Measurements from ENCODE around the gene S100A3. TPM values are rescaled to one million over a fixed set of nuclear protein-coding genes. Genes with fewer than 3 reads are reported as not detected.

Gene S100A3
- total RNA-seq, 1 experiment from 2014 or later, result 0.33 TPM

DNA sequence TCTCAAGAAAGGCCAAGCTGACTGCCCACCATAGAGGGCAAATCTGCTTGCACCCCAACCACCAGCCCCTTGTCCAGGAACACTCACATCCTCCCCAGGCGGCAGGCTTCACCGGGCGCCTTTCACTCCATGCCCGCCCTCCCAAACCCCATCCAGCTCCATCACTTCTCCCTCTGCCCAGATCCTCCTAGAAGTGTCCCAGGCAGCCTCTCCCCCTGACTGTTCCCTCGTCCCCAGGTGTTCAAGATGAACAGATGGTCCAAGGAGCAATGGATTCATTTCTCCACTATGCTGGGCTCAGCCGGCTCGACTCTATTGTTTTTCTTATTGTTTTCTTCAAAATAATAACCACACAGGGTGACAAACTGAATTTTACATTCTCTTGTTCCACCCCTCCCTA is 35.4 kb downstream of the S100A3 start:
- DNase-seq (ENCODE audit: low spot score) (no peak), ATAC-seq (no peak)
- peaks cover 65% of the 10 kb centered on the region for H3K27me3 Mint-ChIP-seq (ENCODE audit: low read depth)
- peaks cover 13% of the 10 kb centered on the region; the same call in 1 of the 2 replicates for H3K4me1 Mint-ChIP-seq
- H3K27ac Mint-ChIP-seq, result no peak overlapping the region
- POLR2A ChIA-PET, result no interaction called here
- CTCF ChIA-PET, result interaction anchor here (1.5 to 2.3 kb wide), 2 partner anchors 19 to 114 kb away, joined by 5 to 7 read pairs; partner anchors contain the start of gene S100A13
- H3K9me3 Mint-ChIP-seq, result no peaks in the 10 kb centered on the region
- H3K36me3 Mint-ChIP-seq, result no peaks in the 10 kb centered on the region
- no peak for TF ChIP-seq ZNF396 (CRISPR knock-in tag; IDR thresholded peaks at IDR 0.05; ENCODE audit: borderline replicate concordance)
- no peak for TF ChIP-seq E2F5 (CRISPR knock-in tag; IDR thresholded peaks at IDR 0.05)
- TF ChIP-seq, protein P1, sequence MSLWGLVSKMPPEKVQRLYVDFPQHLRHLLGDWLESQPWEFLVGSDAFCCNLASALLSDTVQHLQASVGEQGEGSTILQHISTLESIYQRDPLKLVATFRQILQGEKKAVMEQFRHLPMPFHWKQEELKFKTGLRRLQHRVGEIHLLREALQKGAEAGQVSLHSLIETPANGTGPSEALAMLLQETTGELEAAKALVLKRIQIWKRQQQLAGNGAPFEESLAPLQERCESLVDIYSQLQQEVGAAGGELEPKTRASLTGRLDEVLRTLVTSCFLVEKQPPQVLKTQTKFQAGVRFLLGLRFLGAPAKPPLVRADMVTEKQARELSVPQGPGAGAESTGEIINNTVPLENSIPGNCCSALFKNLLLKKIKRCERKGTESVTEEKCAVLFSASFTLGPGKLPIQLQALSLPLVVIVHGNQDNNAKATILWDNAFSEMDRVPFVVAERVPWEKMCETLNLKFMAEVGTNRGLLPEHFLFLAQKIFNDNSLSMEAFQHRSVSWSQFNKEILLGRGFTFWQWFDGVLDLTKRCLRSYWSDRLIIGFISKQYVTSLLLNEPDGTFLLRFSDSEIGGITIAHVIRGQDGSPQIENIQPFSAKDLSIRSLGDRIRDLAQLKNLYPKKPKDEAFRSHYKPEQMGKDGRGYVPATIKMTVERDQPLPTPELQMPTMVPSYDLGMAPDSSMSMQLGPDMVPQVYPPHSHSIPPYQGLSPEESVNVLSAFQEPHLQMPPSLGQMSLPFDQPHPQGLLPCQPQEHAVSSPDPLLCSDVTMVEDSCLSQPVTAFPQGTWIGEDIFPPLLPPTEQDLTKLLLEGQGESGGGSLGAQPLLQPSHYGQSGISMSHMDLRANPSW (CRISPR knock-in tag; conservative IDR thresholded peaks at IDR 0.05; ENCODE audit: low read depth), result no peak
- TF ChIP-seq RELA (CRISPR knock-in tag; IDR thresholded peaks at IDR 0.05; ENCODE audit: borderline replicate concordance), result no peak
- no peak for TF ChIP-seq FOXK1 (CRISPR knock-in tag; IDR thresholded peaks at IDR 0.05)
- no peak for TF ChIP-seq ZNF232 (CRISPR knock-in tag; IDR thresholded peaks at IDR 0.05)
- TF ChIP-seq CDX4 (CRISPR knock-in tag; IDR thresholded peaks at IDR 0.05; ENCODE audit: borderline replicate concordance), result no peak
- no peak for TF ChIP-seq JUN (CRISPR knock-in tag; IDR thresholded peaks at IDR 0.05)
- TF ChIP-seq GABPB1 (CRISPR knock-in tag; IDR thresholded peaks at IDR 0.05), result no peak
- no peak for TF ChIP-seq PREB (CRISPR knock-in tag; IDR thresholded peaks at IDR 0.05; ENCODE audit: borderline replicate concordance)
- no peak for TF ChIP-seq ZBTB43 (CRISPR knock-in tag; IDR thresholded peaks at IDR 0.05)
- TF ChIP-seq, protein P2, sequence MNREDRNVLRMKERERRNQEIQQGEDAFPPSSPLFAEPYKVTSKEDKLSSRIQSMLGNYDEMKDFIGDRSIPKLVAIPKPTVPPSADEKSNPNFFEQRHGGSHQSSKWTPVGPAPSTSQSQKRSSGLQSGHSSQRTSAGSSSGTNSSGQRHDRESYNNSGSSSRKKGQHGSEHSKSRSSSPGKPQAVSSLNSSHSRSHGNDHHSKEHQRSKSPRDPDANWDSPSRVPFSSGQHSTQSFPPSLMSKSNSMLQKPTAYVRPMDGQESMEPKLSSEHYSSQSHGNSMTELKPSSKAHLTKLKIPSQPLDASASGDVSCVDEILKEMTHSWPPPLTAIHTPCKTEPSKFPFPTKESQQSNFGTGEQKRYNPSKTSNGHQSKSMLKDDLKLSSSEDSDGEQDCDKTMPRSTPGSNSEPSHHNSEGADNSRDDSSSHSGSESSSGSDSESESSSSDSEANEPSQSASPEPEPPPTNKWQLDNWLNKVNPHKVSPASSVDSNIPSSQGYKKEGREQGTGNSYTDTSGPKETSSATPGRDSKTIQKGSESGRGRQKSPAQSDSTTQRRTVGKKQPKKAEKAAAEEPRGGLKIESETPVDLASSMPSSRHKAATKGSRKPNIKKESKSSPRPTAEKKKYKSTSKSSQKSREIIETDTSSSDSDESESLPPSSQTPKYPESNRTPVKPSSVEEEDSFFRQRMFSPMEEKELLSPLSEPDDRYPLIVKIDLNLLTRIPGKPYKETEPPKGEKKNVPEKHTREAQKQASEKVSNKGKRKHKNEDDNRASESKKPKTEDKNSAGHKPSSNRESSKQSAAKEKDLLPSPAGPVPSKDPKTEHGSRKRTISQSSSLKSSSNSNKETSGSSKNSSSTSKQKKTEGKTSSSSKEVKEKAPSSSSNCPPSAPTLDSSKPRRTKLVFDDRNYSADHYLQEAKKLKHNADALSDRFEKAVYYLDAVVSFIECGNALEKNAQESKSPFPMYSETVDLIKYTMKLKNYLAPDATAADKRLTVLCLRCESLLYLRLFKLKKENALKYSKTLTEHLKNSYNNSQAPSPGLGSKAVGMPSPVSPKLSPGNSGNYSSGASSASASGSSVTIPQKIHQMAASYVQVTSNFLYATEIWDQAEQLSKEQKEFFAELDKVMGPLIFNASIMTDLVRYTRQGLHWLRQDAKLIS (CRISPR knock-in tag; IDR thresholded peaks at IDR 0.05; ENCODE audit: borderline replicate concordance), result no peak
- TF ChIP-seq ZNF263 (CRISPR knock-in tag; IDR thresholded peaks at IDR 0.05; ENCODE audit: low read depth), result no peak
- no peak for TF ChIP-seq ZNF219 (CRISPR knock-in tag; IDR thresholded peaks at IDR 0.05; ENCODE audit: borderline replicate concordance)
- TF ChIP-seq ZNF671 (CRISPR knock-in tag; IDR thresholded peaks at IDR 0.05), result no peak
- TF ChIP-seq, protein P3, sequence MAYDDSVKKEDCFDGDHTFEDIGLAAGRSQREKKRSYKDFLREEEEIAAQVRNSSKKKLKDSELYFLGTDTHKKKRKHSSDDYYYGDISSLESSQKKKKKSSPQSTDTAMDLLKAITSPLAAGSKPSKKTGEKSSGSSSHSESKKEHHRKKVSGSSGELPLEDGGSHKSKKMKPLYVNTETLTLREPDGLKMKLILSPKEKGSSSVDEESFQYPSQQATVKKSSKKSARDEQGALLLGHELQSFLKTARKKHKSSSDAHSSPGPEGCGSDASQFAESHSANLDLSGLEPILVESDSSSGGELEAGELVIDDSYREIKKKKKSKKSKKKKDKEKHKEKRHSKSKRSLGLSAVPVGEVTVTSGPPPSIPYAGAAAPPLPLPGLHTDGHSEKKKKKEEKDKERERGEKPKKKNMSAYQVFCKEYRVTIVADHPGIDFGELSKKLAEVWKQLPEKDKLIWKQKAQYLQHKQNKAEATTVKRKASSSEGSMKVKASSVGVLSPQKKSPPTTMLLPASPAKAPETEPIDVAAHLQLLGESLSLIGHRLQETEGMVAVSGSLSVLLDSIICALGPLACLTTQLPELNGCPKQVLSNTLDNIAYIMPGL (CRISPR knock-in tag; IDR thresholded peaks at IDR 0.05), result no peak
- TF ChIP-seq PRRX2 (CRISPR knock-in tag; IDR thresholded peaks at IDR 0.05), result no peak
- TF ChIP-seq ZNF416 (CRISPR knock-in tag; IDR thresholded peaks at IDR 0.05), result no peak
- H3K4me3 Mint-ChIP-seq, result no peak overlapping the region
